GM18508 (cell line): ENCODE measurements around the gene MMP8.

Source experiments
- ATAC-seq: cut with Tn5 transposase; IDR thresholded peaks from one replicate; pipeline ENCODE4 v1.9.1; 2021; ENCODE audit warnings: moderate number of reproducible peaks; ENCODE audit not compliant: insufficient read depth, unreplicated experiment

The MMP8 gene

DNA sequence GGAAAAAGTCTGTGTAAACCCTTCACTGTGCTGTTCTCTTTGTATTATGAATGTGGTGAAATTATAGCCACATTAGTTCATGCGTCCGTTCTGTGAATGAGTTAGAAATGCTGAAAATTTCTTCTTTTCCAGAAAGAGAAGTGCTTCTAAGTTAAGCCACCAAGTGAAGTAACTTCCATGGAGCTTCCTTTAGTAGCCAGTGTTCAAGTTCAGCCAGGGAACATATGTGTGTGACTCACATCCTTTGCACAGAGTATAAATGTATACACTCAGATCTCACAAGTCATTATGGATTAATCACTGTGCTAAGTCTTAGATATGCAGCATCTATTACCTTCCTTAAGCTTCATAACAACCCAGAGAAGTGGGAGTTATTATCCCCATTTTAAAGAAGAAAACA, 3.1 kb upstream of the MMP8 start:
- no peak for ATAC-seq

- no peak for ATAC-seq
These were observed 1.9 kb downstream of the MMP8 start for GRCh38 chr11:102722821-102723220.

GRCh38 chr11:102719620-102720277, 5.0 kb downstream of the MMP8 start:
- no peak for ATAC-seq

- ATAC-seq, result no peak
These were observed 7.5 kb downstream of the MMP8 start for GRCh38 chr11:102717280-102717679.

DNA sequence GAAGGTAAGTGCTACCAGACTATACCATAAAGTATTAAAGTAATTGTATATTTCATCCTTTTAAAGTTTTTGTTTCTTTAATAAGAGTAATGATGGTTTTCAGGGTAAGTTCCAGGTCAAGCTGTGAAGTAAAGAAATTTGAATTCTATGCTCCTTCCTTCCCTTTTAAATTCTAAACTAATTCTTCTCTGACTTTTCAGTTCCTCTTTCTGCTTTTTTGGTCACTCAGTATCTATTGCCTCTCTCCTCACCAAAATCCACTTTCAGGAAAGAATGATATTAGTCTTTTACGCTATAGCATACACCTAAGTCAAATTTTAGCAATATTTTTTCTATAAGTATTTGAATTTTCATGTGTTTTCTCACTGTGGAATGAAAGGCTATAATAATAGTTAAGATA, 8.2 kb downstream of the MMP8 start:
- ATAC-seq, result no peak

GRCh38 chr11:102712137-102712536, 12.6 kb downstream of the MMP8 start:
- no peak for ATAC-seq

GRCh38 chr11:102709201-102709945, 15.4 kb downstream of the MMP8 start:
- ATAC-seq, result no peak

DNA sequence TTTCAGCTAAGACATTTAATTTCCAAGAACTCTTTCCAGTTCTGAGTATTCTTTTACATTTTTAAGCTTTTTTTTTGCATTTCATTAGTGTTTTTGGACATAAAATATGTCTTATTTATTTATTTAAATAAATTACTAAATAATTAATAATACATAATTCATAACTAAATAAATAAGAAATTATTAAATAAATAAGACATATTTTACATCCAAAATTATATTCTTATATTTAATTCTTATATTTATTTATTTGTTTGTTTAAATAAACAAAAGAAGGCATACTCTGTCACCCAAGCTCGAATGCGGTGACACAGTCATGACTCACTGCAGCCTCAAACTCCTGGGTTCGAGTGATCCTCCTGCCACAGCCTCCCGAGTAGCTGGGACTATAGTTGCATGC, 16.1 kb downstream of the MMP8 start:
- ATAC-seq, result no peak

- ATAC-seq, result no peak
These were observed 19.1 kb downstream of the MMP8 start, which contains the start of gene MMP27 for GRCh38 chr11:102705626-102706025. Gene MMP27, minus strand, starts transcription at chr11:102705769. Its CDS starts 55 bp downstream, at chr11:102705714.

GRCh38 chr11:102704841-102705240, 19.9 kb downstream of the MMP8 start:
- ATAC-seq, result no peak

- ATAC-seq, result no peak
These were observed 20.8 kb downstream of the MMP8 start for GRCh38 chr11:102703826-102704493.

DNA sequence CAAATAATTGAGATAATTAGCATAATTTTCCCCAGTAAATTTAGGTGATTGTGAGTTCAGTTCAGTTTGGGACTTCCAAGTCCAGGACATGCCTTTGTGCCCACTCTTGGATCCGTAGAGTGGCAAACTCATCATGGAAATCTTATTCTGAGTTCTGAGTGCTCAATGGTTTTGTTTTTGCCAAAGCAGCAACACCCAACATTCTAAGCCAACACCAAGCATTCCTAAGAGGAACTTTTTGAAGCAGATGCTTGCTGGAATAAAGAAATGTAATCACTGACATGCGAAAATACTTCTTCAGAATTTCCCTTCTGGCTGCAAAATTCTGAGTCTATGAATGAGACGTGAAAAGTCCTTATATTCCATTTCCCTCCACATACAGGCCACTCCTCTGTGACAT, 29.6 kb downstream of the MMP8 start:
- ATAC-seq, result no peak

DNA sequence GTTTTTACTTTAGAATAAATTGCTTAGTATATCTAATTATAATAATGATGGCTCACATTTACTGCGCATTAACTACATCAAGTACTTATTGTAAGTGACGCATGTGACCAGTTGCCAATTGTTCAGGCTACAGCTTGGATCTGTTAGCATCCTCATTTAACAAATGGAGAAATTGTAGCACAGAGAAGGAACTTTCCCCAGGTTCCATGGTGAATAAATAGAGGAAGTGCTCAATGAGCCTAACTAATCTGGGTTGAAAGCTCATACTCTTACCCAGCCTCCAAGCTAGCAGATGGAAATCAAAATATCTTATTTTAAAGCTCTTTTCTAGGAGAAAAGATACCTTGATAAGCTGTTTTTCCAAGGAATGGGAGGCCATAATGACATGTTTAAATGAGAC, 39.0 kb downstream of the MMP8 start:
- no peak for ATAC-seq

DNA sequence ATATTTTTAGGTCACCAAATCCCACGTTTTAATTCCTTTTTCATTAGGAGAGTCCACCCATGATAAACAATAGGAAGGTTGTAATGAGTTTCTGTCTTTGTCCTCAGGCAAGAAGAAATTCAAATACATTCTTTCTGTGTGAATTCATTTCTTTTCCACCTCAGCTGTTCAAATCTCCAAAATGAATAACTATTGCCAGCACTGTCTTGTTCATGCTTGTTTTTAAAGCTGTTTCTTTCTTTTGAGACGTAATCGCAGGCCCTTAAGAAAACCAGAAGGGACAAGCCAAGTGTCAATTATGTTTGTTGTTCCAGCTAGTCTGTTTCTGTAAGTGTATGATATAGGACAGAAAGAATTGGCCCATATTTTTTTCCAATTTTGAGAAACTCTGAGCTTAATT, 39.4 kb downstream of the MMP8 start:
- no peak for ATAC-seq

DNA sequence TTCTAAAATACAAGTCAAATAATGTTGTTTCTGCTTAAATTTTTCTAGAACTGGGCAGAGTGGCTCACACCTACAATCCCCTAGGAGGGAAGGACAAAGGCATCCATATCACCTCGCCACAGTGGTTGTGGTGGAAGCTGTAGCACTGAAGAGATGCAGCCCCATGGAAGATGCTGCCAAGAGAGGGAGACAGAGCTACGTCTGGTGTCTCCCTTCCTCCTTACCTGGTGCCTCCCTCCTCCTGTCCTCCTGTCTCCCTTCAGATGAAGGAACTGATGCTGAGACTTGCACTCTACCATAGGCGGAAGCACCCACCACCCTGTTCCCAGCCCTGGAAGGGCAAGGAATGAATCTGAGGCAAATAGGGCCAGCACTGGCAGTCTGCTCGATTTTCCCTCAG, 41.5 kb downstream of the MMP8 start:
- ATAC-seq, result no peak

DNA sequence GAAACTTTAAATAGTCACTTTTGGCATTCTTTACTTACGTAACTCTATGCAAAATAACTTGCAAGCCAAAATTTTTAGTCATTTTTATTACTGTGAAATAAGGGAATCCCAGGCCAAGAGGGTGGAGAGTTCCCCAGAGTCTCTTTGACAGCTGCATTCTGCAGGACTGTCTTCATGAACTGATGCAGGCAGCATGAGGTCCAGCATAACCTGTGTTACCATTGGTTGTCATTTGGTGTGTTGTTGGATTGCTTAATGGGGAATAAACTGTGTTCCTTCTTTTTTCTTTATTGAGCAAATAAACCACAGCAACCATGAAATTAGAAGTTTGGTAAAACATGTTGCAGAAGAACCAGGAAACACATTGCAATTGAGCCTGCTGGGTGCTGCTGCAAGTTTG, 43.8 kb downstream of the MMP8 start:
- ATAC-seq, result no peak

GRCh38 chr11:102678022-102678421, 46.7 kb downstream of the MMP8 start:
- no peak for ATAC-seq

DNA sequence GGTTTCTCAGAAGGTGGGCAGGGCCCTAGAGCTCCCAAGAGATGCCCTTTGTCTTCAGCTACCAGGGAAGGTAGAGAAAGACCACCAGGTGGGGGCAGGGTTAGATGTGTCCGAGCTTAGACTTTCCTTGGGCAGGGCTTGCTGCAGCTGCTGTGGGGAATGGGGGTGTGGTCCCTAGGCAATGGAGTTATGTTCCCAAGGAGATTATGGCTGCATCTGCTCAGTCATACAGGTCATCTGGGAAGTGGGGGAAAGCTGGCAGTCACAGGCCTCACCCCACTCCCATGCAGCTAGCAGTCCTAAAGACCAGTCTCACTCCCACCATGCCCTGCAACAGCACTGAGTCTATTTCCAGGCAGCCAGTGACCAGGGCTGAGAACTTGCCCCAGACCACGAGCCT, 48.7 kb downstream of the MMP8 start:
- no peak for ATAC-seq

DNA sequence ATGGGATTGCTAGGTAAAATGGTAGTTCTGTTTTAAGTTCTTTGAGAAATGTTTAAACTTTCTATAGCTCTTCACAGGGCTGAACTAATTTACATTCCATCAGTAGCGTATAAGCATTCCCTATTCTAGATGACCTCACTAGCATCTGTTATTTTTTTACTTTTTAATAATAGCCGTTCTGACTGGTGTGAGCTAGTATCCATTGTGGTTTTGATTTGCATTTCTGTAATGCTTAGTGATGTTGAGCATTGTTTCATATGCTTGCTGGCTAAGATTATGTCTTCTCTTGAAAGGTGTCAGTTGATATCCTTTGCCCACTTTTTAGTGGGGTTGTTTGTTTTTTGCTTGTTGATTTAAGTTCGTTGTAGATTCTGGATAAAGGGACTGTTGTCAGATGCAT, 55.1 kb downstream of the MMP8 start:
- ATAC-seq, result peak; percentile 55

DNA sequence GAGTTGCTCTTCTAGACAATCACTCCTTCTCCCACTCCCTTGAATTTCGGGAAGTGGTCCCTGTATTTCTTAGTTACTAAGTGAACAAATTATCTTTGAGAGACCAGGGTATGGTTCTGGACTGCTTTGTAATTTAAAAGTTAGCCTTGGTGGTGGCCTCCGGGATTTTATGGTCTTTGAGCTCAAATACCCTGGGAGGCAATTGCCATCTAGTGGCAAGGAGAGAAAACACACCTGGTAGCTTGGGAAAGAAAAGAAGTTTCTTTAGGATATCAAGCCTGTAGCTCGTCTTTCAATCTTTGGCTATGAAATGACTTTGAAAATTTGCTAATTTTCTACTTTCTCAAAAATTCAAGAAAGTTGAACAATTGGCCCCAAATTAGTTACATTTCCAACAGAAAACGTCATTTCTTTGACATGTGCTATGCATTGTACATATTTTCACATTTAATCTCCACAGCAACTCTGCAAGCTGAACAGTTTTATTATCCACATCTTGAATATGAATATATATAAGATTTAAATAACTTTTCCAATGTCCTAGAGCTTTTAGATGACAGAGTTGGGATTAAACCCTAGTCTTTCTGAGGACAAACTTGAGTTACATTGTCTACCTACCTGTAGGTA, 58.3 kb downstream of the MMP8 start:
- no peak for ATAC-seq
